Kidney (tissue), 14 donors: ENCODE data around the gene IL12A. TPM values are rescaled to one million over a fixed set of nuclear protein-coding genes. Genes with fewer than 3 reads are reported as not detected.

Experiments used
- DNase-seq, 5 donors: peaks; one replicate each; pipeline ENCODE4 v3.0.0-alpha.2; 2013 to 2020
- FAIRE-seq: peaks from 2 replicates; lab custom pipeline; 2012; peaks lifted over from hg19 to GRCh38; lab: Jason Lieb, UNC
- H3K27ac ChIP-seq, 2 donors: one replicate each; pipeline ENCODE4 v1.7.0; 2013; ENCODE audit warnings: low read depth in 2 of 2, low read length in 2 of 2, inconsistent platforms in 1 of 2
- H3K27me3 ChIP-seq: one replicate; pipeline ENCODE4 v1.7.1; 2013; ENCODE audit warnings: low read length, inconsistent platforms; ENCODE audit not compliant: control insufficient read depth, insufficient read depth
- H3K36me3 ChIP-seq, 3 donors: one replicate each; pipeline versions ENCODE4 v1.7.0 to v1.7.1; 2013; ENCODE audit warnings: low read length in 3 of 3, control low read depth in 1 of 3, inconsistent platforms in 1 of 3; ENCODE audit not compliant: insufficient read depth in 3 of 3, control insufficient read depth in 2 of 3
- H3K4me1 ChIP-seq, 3 donors: one replicate each; pipeline versions ENCODE4 v1.7.0 to v1.7.1; 2013; ENCODE audit warnings: low read length in 3 of 3, inconsistent platforms in 1 of 3, low read depth in 1 of 3; ENCODE audit not compliant: control insufficient read depth in 2 of 3, insufficient read depth in 2 of 3
- H3K4me3 ChIP-seq, 3 donors: one replicate each; pipeline versions ENCODE4 v1.7.0 to v1.8.1; 2013; ENCODE audit warnings: low read length in 3 of 3, control low read depth in 1 of 3, inconsistent platforms in 1 of 3
- H3K9ac ChIP-seq, 3 donors: one replicate each; pipeline versions ENCODE4 v1.7.0 to v1.7.1; 2013; ENCODE audit warnings: low read length in 3 of 3, control low read depth in 1 of 3, inconsistent platforms in 1 of 3
- H3K9me3 ChIP-seq, 3 donors: one replicate each; pipeline versions ENCODE4 v1.7.0 to v1.7.1; 2013; ENCODE audit warnings: low read length in 3 of 3, control low read depth in 1 of 3, inconsistent platforms in 1 of 3; ENCODE audit not compliant: control insufficient read depth in 2 of 3, insufficient read depth in 1 of 3
- CTCF ChIP-seq: IDR thresholded peaks from 3 replicates; pipeline ENCODE4 v1.5.1; 2012; ENCODE audit warnings: mild to moderate bottlenecking, moderate library complexity, borderline replicate concordance; ENCODE audit not compliant: insufficient read depth; ENCODE audit errors: extremely low read depth
- intact Hi-C: fragments of 100-400 bp; cut with DNase I; formaldehyde crosslinking; loops from one replicate; pipeline ENCODE4 v1.11.1; 2022
- polyA plus RNA-seq: library from polyadenylated mRNA; stranded (reverse); fragments of 350-450 nt; fragmentation: Illumina TruSeq; extraction: RNeasy Lipid Tissue Mini Kit (QIAGEN cat#74804); gene quantifications from one replicate; pipeline ENCODE4 v1.2.3, GENCODE V29; 2014; ENCODE audit warnings: low read depth, low replicate concordance; ENCODE audit not compliant: insufficient read depth
- total RNA-seq: library from RNA; stranded (reverse); fragmentation: NEBNext Ultra II Directional; extraction: Animal tissue kit (Norgen Biotek cat#: 25700); gene quantifications from one replicate; pipeline ENCODE4 v1.2.1, GENCODE V29; 2021
- donor health status: control.
- donor health status: control.
- donor health status: control.
- donor health status: control.
- donor health status: control.
- donor health status: DM: yes; HTN: yes; CAD: no.
- donor health status: Normal renal cell carcinoma (clear cell type).

Gene IL12A
- total and polyA plus RNA-seq, 2 donors from 2014 or later, result 0.22 TPM; not detected in 1

GRCh38 chr3:159995091-159995490 lies 6.5 kb downstream of the IL12A start:
- DNase-seq (no peak), FAIRE-seq (no peak)
- no peak overlapping the region for H3K9ac ChIP-seq
- H3K27ac ChIP-seq, result no peak overlapping the region
- H3K4me1 ChIP-seq, result no peaks in the 10 kb centered on the region
- no peak for TF ChIP-seq CTCF
- no peaks in the 10 kb centered on the region for H3K36me3 ChIP-seq
- H3K9me3 ChIP-seq, result no peaks in the 10 kb centered on the region
- intact Hi-C loops, result no loop called here
- H3K4me3 ChIP-seq, result no peak overlapping the region
- no peaks in the 10 kb centered on the region for H3K27me3 ChIP-seq

GRCh38 chr3:159996018-159996417 lies 7.4 kb downstream of the IL12A start:
- intact Hi-C loops, result no loop called here
- Histone ChIP-seq H3K4me3 (no peak overlapping the region), H3K9me3 (no peaks in the 10 kb centered on the region), H3K4me1 (no peaks in the 10 kb centered on the region), H3K36me3 (no peaks in the 10 kb centered on the region), H3K27ac (no peak overlapping the region), H3K27me3 (no peaks in the 10 kb centered on the region), H3K9ac (no peak overlapping the region)
- no peak for DNase-seq
- no peak for TF ChIP-seq CTCF
- no peak for FAIRE-seq

- no peak overlapping the region for H3K9ac ChIP-seq
- DNase-seq, result no peak
- no peak for FAIRE-seq
- H3K27me3 ChIP-seq, result no peaks in the 10 kb centered on the region
- no peak for TF ChIP-seq CTCF
- H3K4me3 ChIP-seq, result no peak overlapping the region
- H3K4me1 ChIP-seq, result no peaks in the 10 kb centered on the region
- H3K9me3 ChIP-seq, result no peaks in the 10 kb centered on the region
- H3K36me3 ChIP-seq, result no peaks in the 10 kb centered on the region
- intact Hi-C loops, result no loop called here
- no peak overlapping the region for H3K27ac ChIP-seq
Measured at GRCh38 chr3:159996959-159997358, 8.3 kb downstream of the IL12A start.

- DNase-seq, result no peak
- no peak for FAIRE-seq
- H3K27me3 ChIP-seq, result no peaks in the 10 kb centered on the region
- intact Hi-C loops, result loop anchor here (10.0 kb wide), 1 partner anchor 106 kb away; no protein-coding TSS in a partner anchor
- H3K4me1 ChIP-seq, result no peaks in the 10 kb centered on the region
- no peak overlapping the region for H3K27ac ChIP-seq
- TF ChIP-seq CTCF, result no peak
- H3K36me3 ChIP-seq, result no peaks in the 10 kb centered on the region
- H3K4me3 ChIP-seq, result no peak overlapping the region
- H3K9me3 ChIP-seq, result no peaks in the 10 kb centered on the region
- H3K9ac ChIP-seq, result no peak overlapping the region
Measured at GRCh38 chr3:160001148-160001760, 12.6 kb downstream of the IL12A start.
